Stomach smooth muscle (tissue), 2 donors: ENCODE data around the gene DDX55.

Experiments used
- H3K27ac ChIP-seq: one replicate; pipeline ENCODE4 v1.7.0; 2013; ENCODE audit warnings: mild to moderate bottlenecking, low read length, inconsistent platforms
- H3K27me3 ChIP-seq, 2 donors: one replicate each; pipeline ENCODE4 v1.7.0; 2013; ENCODE audit warnings: low read length in 2 of 2; ENCODE audit not compliant: insufficient read depth in 2 of 2, control insufficient read depth in 1 of 2
- H3K36me3 ChIP-seq, 2 donors: one replicate each; pipeline ENCODE4 v1.7.0; 2013; ENCODE audit warnings: low read length in 2 of 2; ENCODE audit not compliant: control insufficient read depth in 2 of 2, insufficient read depth in 2 of 2
- H3K4me1 ChIP-seq: one replicate; pipeline ENCODE4 v1.7.0; 2013; ENCODE audit warnings: low read length; ENCODE audit not compliant: control insufficient read depth, insufficient read depth
- H3K4me3 ChIP-seq, 2 donors: one replicate each; pipeline ENCODE4 v1.7.0; 2013; ENCODE audit warnings: low read length in 2 of 2
- H3K9ac ChIP-seq, 2 donors: one replicate each; pipeline ENCODE4 v1.7.0; 2013; ENCODE audit warnings: low read length in 2 of 2, mild to moderate bottlenecking in 1 of 2
- H3K9me3 ChIP-seq, 2 donors: one replicate each; pipeline ENCODE4 v1.7.0; 2013; ENCODE audit warnings: low read length in 2 of 2; ENCODE audit not compliant: control insufficient read depth in 2 of 2
- donor health status: healthy.
- donor health status: Pancreatic carcinoma.

The DDX55 gene

DNA sequence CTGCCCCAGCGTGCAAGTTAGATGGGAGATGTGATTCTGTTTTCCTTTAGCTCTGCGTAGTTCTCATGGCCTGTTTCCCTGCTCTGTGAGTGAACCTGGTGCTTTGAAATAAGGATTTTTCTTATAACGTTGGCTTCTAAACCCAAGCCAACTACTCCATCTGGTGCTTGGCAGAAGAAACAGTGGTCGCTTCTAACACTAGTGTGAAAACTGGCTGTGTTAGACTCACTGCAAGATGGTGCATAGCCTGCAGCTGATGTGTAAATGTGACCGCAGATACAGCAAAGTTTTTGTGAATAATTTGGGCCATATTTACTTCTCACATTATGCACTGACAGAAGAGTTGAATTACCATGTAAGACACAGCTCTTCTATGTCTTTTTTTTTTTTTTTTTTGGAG lies 44.0 kb downstream of the DDX55 start:
- Histone ChIP-seq H3K27me3 (no peaks in the 10 kb centered on the region), H3K36me3 (peaks cover 33 to 44% of the 10 kb centered on the region in 2 donors), H3K9me3 (no peaks in the 10 kb centered on the region), H3K4me1 (no peaks in the 10 kb centered on the region), H3K4me3 (no peak overlapping the region), H3K9ac (no peak overlapping the region), H3K27ac (no peak overlapping the region)

DNA sequence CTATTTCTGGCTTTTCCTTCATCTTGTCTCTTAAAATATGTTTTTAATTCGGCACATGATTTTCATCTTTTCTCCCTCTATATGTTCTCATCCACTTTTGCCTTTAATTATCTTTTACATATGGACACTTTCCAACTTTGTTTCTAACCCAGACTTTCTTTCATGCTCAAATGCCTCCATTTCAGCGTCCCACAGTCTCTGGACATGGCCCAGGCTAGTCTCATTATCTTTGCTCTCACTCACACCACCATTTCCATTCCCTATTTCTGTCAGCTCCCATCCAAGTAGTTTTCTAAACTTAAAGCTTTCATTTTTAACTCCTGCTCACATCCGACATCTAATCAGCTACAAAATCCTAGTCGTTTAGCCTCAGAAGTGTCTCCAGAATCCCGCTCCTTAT lies 46.5 kb downstream of the DDX55 start:
- no peak overlapping the region for H3K4me3 ChIP-seq
- H3K9ac ChIP-seq = no peak overlapping the region
- H3K4me1 ChIP-seq = no peaks in the 10 kb centered on the region
- no peaks in the 10 kb centered on the region for H3K27me3 ChIP-seq
- peaks cover 31 to 39% of the 10 kb centered on the region in 2 donors for H3K36me3 ChIP-seq
- H3K27ac ChIP-seq = no peak overlapping the region
- no peaks in the 10 kb centered on the region for H3K9me3 ChIP-seq

DNA sequence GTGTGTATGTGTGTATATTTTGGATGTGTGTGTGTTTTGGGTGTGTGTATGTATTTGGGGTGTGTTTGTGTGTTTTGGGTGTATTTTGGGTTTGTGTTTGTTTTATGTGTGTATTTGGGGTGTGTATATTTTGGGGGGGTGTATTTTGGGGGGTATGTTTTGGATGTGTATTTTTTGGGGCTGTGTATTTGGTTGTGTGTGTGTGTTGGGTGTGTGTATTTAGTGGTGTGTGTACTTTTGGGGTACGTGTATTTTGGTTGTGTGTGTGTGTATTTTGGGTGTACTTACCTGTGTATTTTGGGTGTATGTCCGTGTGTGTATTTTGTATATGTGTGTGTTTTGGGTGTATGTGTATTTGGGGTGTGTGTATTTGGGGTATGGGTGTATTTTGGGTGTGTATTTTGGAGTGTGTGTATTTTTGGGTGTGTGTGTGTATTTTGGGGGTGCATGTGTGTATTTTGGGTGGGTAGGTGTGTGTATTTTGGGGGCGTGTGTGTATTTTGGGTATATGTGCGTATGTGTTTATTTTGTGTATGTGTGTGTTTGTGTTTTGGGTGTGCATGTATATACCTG lies 52.3 kb downstream of the DDX55 start:
- Histone ChIP-seq H3K27ac (no peak overlapping the region), H3K4me1 (no peaks in the 10 kb centered on the region), H3K4me3 (no peak overlapping the region), H3K27me3 (no peaks in the 10 kb centered on the region), H3K9ac (no peak overlapping the region), H3K9me3 (no peaks in the 10 kb centered on the region), H3K36me3 (peaks cover 20 to 27% of the 10 kb centered on the region in 2 donors)

DNA sequence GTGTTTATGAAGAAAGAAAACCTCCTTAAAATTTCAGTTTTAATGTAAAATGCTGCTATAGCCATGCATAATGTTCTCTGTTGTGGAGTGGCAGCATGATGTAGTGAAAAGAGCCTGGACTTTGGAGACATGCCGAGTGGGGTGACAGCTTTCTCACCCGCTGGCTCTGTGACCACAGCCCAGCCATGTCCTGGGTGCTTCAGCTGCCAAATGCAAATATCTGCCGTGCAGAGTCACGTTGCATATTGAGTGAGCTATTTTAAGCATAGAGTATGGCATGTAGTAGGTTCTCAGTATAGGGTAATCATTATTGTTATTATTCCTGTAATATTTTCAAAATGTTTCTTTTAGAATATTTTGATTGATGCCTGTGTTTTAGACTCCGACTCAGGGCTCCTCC lies 53.5 kb downstream of the DDX55 start:
- Histone ChIP-seq H3K27ac (no peak overlapping the region), H3K9ac (no peak overlapping the region), H3K4me1 (no peaks in the 10 kb centered on the region), H3K9me3 (no peaks in the 10 kb centered on the region), H3K36me3 (peaks cover 21 to 28% of the 10 kb centered on the region in 2 donors), H3K4me3 (no peak overlapping the region), H3K27me3 (no peaks in the 10 kb centered on the region)

DNA sequence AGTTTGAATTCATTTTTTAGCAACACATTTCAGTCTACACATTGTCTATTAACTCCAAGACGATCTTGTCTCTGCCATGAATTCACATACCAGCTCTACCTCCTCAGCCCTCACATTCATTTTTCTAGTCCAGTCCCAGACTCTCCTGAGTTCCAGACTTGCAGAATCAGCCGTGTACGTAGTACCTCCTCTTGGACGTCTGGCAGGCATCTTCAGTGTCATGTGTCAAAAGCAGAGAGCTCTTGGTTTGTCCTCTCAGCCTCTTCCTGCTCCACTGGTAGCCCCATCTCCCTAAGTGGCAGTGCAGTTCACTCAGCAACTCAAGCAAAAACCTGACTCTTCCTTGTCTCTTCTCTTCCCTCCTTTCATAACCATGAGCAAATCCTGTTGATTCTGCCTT lies 54.5 kb downstream of the DDX55 start:
- Histone ChIP-seq H3K4me3 (no peak overlapping the region), H3K27me3 (no peaks in the 10 kb centered on the region), H3K9me3 (no peaks in the 10 kb centered on the region), H3K27ac (no peak overlapping the region), H3K4me1 (no peaks in the 10 kb centered on the region), H3K9ac (no peak overlapping the region), H3K36me3 (peaks cover 16 to 23% of the 10 kb centered on the region in 2 donors)

DNA sequence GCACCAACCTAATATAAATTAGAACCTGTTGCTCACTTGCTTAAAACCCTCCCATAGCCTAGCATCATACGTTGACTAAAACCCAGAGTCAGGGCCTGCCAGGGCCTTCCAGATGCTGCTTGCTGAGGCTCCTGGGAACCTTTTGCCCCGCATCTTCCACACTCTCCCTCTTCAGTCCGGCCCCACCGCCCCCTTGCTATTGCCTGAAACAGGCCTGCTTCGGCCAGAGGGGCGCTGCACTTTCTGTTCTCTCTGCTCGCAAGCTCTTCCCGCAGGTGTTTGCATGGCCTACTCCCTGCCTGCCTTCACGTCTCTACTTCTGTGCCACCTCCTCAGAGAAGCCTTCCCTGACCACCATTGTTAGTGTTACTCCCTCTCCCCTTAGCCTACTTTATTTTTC lies 55.3 kb downstream of the DDX55 start:
- H3K4me3 ChIP-seq = no peak overlapping the region
- H3K27ac ChIP-seq = no peak overlapping the region
- H3K9me3 ChIP-seq = no peaks in the 10 kb centered on the region
- H3K4me1 ChIP-seq = no peaks in the 10 kb centered on the region
- no peaks in the 10 kb centered on the region for H3K27me3 ChIP-seq
- H3K9ac ChIP-seq = no peak overlapping the region
- peaks cover 16 to 23% of the 10 kb centered on the region in 2 donors for H3K36me3 ChIP-seq

DNA sequence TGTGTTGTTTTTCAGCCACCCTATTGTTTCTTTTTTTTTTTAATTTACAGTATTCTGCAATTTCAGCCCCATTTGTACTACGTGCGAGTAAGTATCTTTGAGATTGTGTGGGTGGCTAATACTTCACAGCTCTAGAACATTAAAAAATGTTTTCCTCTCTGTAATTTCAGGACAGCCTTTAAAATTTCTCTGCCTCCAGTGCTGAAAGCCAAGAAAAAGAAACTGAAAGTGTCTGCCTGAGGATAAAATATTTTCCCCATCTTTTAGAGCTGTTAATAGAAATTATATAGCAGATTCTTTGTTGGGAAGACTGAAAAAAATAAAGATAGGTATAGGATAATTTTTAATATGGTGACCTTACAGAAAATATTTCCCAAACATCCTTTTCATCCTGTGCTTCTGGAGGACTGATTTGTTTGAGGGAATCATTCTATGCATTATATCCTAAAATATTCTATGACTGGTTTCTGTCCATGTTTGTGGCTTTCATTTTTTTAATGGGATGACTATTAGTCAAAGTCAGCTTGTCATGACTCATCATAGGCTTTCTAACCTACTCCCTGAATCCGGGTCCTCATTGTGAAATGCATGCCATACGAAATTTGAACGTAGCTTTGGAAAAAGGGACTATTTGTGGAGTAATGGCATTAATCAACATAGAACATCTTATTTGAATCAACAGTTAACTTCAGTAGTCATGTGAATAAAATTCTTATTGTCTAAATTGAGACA lies 58.3 kb downstream of the DDX55 start:
- no peaks in the 10 kb centered on the region for H3K9me3 ChIP-seq
- H3K4me1 ChIP-seq = no peaks in the 10 kb centered on the region
- no peaks in the 10 kb centered on the region for H3K27me3 ChIP-seq
- peaks cover 16 to 22% of the 10 kb centered on the region in 2 donors for H3K36me3 ChIP-seq
- H3K27ac ChIP-seq = no peak overlapping the region
- H3K9ac ChIP-seq = no peak overlapping the region
- no peak overlapping the region for H3K4me3 ChIP-seq

DNA sequence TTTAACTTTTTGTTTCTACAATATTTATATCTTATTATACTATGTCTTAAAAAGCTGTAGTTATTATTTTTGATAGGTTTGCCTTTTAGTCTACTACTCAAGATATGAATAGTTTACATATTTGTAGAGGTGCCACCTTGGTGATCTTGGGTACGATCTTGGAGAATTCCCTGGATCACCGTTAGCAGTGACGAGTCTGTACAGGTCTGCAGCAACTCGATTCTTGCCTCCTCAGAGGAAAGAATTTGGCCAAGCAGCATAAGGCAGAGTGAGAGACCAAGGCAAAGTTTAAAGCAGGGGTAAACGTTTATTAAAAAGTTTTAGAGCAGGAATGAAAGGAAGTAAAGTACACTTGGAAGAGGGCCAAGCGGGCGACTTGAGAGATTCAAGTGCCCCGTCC lies 65.9 kb downstream of the DDX55 start:
- Histone ChIP-seq H3K9me3 (no peaks in the 10 kb centered on the region), H3K27me3 (no peaks in the 10 kb centered on the region), H3K9ac (no peak overlapping the region), H3K4me1 (peaks cover 15% of the 10 kb centered on the region), H3K36me3 (peaks cover 0 to 4% of the 10 kb centered on the region in 2 donors), H3K4me3 (no peak overlapping the region), H3K27ac (no peak overlapping the region)
